ENCODE data around the gene MZT2B.
A peak's percentile ranks its signal among the peaks of the same experiment; 100 is the strongest.
"Not testable (repeated sequence)": the region's sequence is repeated elsewhere in the genome, so short reads cannot be mapped to it uniquely, and the experiment has no call there.

The MZT2B gene

GRCh38 chr2:130181880-130182682 lies at the start of gene MZT2B:
MZT2B (plus strand) TSS chr2:130182262; CDS start chr2:130182283, 21 bp downstream.
- Histone ChIP-seq H3K4me2 (ENCODE audit: low read length) (peak within 1 kb of the TSS; percentile 66), H3K4me1 (ENCODE audit: control insufficient read depth, low read length) (peaks cover 26% of the 10 kb centered on the region)
- not testable (repeated sequence) for H3K27me3 ChIP-seq (ENCODE audit: control insufficient read depth, low read length)

DNA sequence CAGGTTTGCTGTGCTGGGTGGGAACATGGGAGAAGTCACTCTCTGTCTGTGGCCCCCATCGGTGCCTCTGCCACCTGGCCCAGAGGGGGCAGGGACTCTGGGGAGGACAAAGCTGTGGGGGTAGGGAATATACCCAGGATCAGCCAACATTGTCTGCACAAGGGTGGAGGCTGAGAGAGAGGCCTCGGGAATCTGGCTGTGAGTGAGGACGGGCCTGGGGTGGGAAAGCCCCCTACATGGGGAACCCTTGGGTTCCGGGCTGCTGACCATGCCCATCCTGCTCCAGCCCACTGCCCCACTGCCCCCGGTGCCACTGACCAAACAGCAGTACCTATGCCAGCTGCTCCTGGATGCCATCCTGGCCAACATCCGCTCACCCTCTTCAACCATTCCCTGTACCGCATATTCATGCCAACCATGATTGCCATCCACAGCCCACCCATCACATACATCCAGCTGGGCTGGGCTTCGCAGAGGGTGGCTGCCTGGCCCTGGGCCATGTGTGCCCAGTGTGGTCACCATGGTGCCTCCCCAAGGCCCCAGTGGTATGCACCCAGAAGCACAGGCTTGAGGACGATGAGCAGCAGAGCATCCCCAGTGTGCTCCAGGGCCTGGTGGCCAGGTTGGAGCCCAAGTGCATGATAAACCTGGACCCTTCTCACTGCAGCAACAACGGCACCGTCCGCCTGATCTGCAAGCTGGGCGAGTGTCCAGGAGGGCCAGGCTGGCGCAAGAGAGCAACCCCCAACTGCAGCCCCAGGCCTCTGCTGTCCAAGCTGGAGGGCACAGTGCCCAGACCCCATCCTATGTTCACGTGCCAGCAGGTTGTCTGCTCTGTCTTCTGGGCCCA lies 46.1 kb upstream of the MZT2B start:
- no peaks in the 10 kb centered on the region for H3K27me3 ChIP-seq (ENCODE audit: control insufficient read depth, low read length)
- no peaks in the 10 kb centered on the region for H3K36me3 ChIP-seq (ENCODE audit: control insufficient read depth, low read length)
- no peak overlapping the region for H3K27ac ChIP-seq (ENCODE audit: low read depth, low read length)
- TF ChIP-seq EZH2phosphoT487 (IDR thresholded peaks at IDR 0.05; ENCODE audit: borderline replicate concordance, low read length) (no peak), CTCF (IDR thresholded peaks at IDR 0.05; ENCODE audit: low read depth, low read length, poor library complexity, severe bottlenecking) (no peak)
- no peaks in the 10 kb centered on the region for H3K9me2 ChIP-seq (replicated peaks; ENCODE audit: control insufficient read depth, low read length)
- no peak overlapping the region for H3K4me3 ChIP-seq (ENCODE audit: low read length)
- no peak overlapping the region for H3K4me2 ChIP-seq (ENCODE audit: low read length)
- H3F3A ChIP-seq (ENCODE audit: control insufficient read depth, insufficient read depth) = no peaks in the 10 kb centered on the region
- no peaks in the 10 kb centered on the region for H4K20me1 ChIP-seq (ENCODE audit: control insufficient read depth, insufficient read depth, low read depth, low read length)
- no peaks in the 10 kb centered on the region for H3K4me1 ChIP-seq (ENCODE audit: control insufficient read depth, low read length)
- H3K9me3 ChIP-seq (ENCODE audit: control insufficient read depth, insufficient read depth, low read length) = no peaks in the 10 kb centered on the region
- no peaks in the 10 kb centered on the region for H3K79me2 ChIP-seq (ENCODE audit: control insufficient read depth, low read length)

More at GRCh38 chr2:130181880-130182682, at the start of gene MZT2B:
- not testable (repeated sequence) for H3K9me3 ChIP-seq (ENCODE audit: control insufficient read depth, insufficient read depth, low read length); H4K20me1 ChIP-seq (ENCODE audit: control insufficient read depth, insufficient read depth, low read depth, low read length); H3K9me2 ChIP-seq (replicated peaks; ENCODE audit: control insufficient read depth, low read length); H3F3A ChIP-seq (ENCODE audit: control insufficient read depth, insufficient read depth)
- Histone ChIP-seq H3K79me2 (ENCODE audit: control insufficient read depth, low read length) (peaks cover 87% of the 10 kb centered on the region), H3K27ac (ENCODE audit: low read depth, low read length) (peak within 1 kb of the TSS; percentile 74), H3K36me3 (ENCODE audit: control insufficient read depth, low read length) (peaks cover 45% of the 10 kb centered on the region), H3K4me3 (ENCODE audit: low read length) (peak within 1 kb of the TSS; percentile 83)
- peak; percentile 55 for TF ChIP-seq CTCF (IDR thresholded peaks at IDR 0.05; ENCODE audit: low read depth, low read length, poor library complexity, severe bottlenecking)

- H3K27me3 ChIP-seq (ENCODE audit: control insufficient read depth, low read length); H3K9me2 ChIP-seq (replicated peaks; ENCODE audit: control insufficient read depth, low read length); H3K4me3 ChIP-seq (ENCODE audit: low read length); H3K4me2 ChIP-seq (ENCODE audit: low read length); H3K36me3 ChIP-seq (ENCODE audit: control insufficient read depth, low read length); H3F3A ChIP-seq (ENCODE audit: control insufficient read depth, insufficient read depth); H3K4me1 ChIP-seq (ENCODE audit: control insufficient read depth, low read length); H3K27ac ChIP-seq (ENCODE audit: low read depth, low read length); H4K20me1 ChIP-seq (ENCODE audit: control insufficient read depth, insufficient read depth, low read depth, low read length); H3K9me3 ChIP-seq (ENCODE audit: control insufficient read depth, insufficient read depth, low read length); H3K79me2 ChIP-seq (ENCODE audit: control insufficient read depth, low read length): not testable (repeated sequence)
These were observed 45.5 kb upstream of the MZT2B start for GRCh38 chr2:130136546-130136945.

DNA sequence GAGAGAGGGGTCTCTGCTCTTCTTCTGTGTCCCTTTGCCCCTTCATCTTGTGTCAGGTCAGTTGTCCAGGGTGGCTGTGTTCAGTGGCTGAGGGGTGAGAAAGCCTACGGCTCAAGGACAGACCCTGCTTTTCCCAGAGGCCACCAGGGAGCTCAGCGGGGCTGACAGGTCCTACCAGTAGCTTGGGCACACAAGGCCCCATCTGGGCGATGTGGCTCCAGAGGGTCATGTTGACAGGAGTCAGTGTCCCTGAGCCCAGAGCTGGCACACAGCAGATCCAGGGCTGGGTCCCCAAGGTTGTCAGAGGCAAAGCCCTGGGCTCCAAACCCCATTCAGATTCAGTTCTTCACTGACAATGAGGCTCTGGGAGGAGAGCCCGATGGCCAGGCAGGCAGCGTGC lies 44.9 kb upstream of the MZT2B start:
- not testable (repeated sequence) for H3K79me2 ChIP-seq (ENCODE audit: control insufficient read depth, low read length); H3K36me3 ChIP-seq (ENCODE audit: control insufficient read depth, low read length); H3K4me2 ChIP-seq (ENCODE audit: low read length); H3K27me3 ChIP-seq (ENCODE audit: control insufficient read depth, low read length); H3K4me3 ChIP-seq (ENCODE audit: low read length); H3K9me2 ChIP-seq (replicated peaks; ENCODE audit: control insufficient read depth, low read length); H3K4me1 ChIP-seq (ENCODE audit: control insufficient read depth, low read length); H3F3A ChIP-seq (ENCODE audit: control insufficient read depth, insufficient read depth); H4K20me1 ChIP-seq (ENCODE audit: control insufficient read depth, insufficient read depth, low read depth, low read length); H3K9me3 ChIP-seq (ENCODE audit: control insufficient read depth, insufficient read depth, low read length); H3K27ac ChIP-seq (ENCODE audit: low read depth, low read length)

DNA sequence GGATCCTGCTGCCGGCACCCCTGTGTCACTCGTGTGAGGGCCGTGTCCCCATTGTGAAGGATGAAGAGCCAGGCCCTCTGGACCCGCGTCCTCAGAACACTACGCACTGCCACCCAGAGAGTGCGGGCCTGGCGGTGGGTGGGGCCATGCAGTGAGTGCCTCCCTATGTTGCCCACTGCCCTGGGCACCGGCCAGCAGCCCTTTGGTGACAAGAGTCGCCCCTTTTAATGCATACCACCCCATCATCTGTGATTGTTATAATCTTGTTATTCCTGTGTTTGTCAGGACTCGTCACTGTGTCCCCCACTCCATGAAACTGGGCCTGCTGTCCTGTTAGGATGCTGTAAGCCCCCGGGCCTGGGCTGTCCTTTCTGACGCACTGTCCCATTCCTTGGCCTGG lies 43.7 kb upstream of the MZT2B start:
- H3K4me1 ChIP-seq (ENCODE audit: control insufficient read depth, low read length); H3K36me3 ChIP-seq (ENCODE audit: control insufficient read depth, low read length); H4K20me1 ChIP-seq (ENCODE audit: control insufficient read depth, insufficient read depth, low read depth, low read length): not testable (repeated sequence)

GRCh38 chr2:130138841-130139251 lies 43.2 kb upstream of the MZT2B start:
- not testable (repeated sequence) for H3K4me1 ChIP-seq (ENCODE audit: control insufficient read depth, low read length); H3K27me3 ChIP-seq (ENCODE audit: control insufficient read depth, low read length); H3K4me2 ChIP-seq (ENCODE audit: low read length); H3K9me3 ChIP-seq (ENCODE audit: control insufficient read depth, insufficient read depth, low read length); H3F3A ChIP-seq (ENCODE audit: control insufficient read depth, insufficient read depth); H4K20me1 ChIP-seq (ENCODE audit: control insufficient read depth, insufficient read depth, low read depth, low read length); H3K4me3 ChIP-seq (ENCODE audit: low read length); H3K9me2 ChIP-seq (replicated peaks; ENCODE audit: control insufficient read depth, low read length); H3K27ac ChIP-seq (ENCODE audit: low read depth, low read length); H3K79me2 ChIP-seq (ENCODE audit: control insufficient read depth, low read length); H3K36me3 ChIP-seq (ENCODE audit: control insufficient read depth, low read length)

More for the DNA sequence above, 43.7 kb upstream of the MZT2B start:
- H3K4me2 ChIP-seq (ENCODE audit: low read length); H3F3A ChIP-seq (ENCODE audit: control insufficient read depth, insufficient read depth); H3K9me2 ChIP-seq (replicated peaks; ENCODE audit: control insufficient read depth, low read length); H3K79me2 ChIP-seq (ENCODE audit: control insufficient read depth, low read length); H3K9me3 ChIP-seq (ENCODE audit: control insufficient read depth, insufficient read depth, low read length); H3K4me3 ChIP-seq (ENCODE audit: low read length); H3K27ac ChIP-seq (ENCODE audit: low read depth, low read length); H3K27me3 ChIP-seq (ENCODE audit: control insufficient read depth, low read length): not testable (repeated sequence)
